ENCODE measurements around the gene ALOX5. TPM values are rescaled to one million over a fixed set of nuclear protein-coding genes. Genes with fewer than 3 reads are reported as not detected.
"Not testable (repeated sequence)": the region's sequence is repeated elsewhere in the genome, so short reads cannot be mapped to it uniquely, and the experiment has no call there.

The ALOX5 gene
- polyA plus RNA-seq, 4 donors, result 7.4 to 20.9 (median 13.8) TPM

- H3K4me3 ChIP-seq (ENCODE audit: low read depth in 1 of 3, low read length in 3 of 3), result no peak overlapping the region
- no peaks in the 10 kb centered on the region for H3K4me1 ChIP-seq (ENCODE audit: control insufficient read depth in 3 of 3, insufficient read depth in 2 of 3, low read depth in 1 of 3, low read length in 2 of 3)
- no peaks in the 10 kb centered on the region for H3K9me3 ChIP-seq (ENCODE audit: control insufficient read depth in 2 of 2, insufficient read depth in 1 of 2, low read depth in 1 of 2, low read length in 1 of 2)
- H3K27ac ChIP-seq (ENCODE audit: low read depth in 1 of 3, low read length in 2 of 3), result no peak overlapping the region
- FAIRE-seq (no peak), DNase-seq (no peak)
- H3K27me3 ChIP-seq (ENCODE audit: control insufficient read depth in 3 of 3, insufficient read depth in 3 of 3, low read length in 3 of 3), result no peaks in the 10 kb centered on the region
- 72 to 81% (median 75%) methylated on average over 6 of the region's 6 CpGs for WGBS, 3 donors
- H3K36me3 ChIP-seq (ENCODE audit: control insufficient read depth in 3 of 3, insufficient read depth in 2 of 3, low read depth in 1 of 3, low read length in 3 of 3), result peaks cover 0 to 5% (median 0%) of the 10 kb centered on the region in 3 donors
These were observed 37.0 kb downstream of the ALOX5 start for GRCh38 chr10:45410807-45411606.

- Histone ChIP-seq H3K36me3 (ENCODE audit: control insufficient read depth in 3 of 3, insufficient read depth in 2 of 3, low read depth in 1 of 3, low read length in 3 of 3) (peaks cover 0 to 5% (median 0%) of the 10 kb centered on the region in 3 donors), H3K27me3 (ENCODE audit: control insufficient read depth in 3 of 3, insufficient read depth in 3 of 3, low read length in 3 of 3) (no peaks in the 10 kb centered on the region), H3K27ac (ENCODE audit: low read depth in 1 of 3, low read length in 2 of 3) (no peak overlapping the region), H3K4me3 (ENCODE audit: low read depth in 1 of 3, low read length in 3 of 3) (no peak overlapping the region), H3K9me3 (ENCODE audit: control insufficient read depth in 2 of 2, insufficient read depth in 1 of 2, low read depth in 1 of 2, low read length in 1 of 2) (no peaks in the 10 kb centered on the region), H3K4me1 (ENCODE audit: control insufficient read depth in 3 of 3, insufficient read depth in 2 of 3, low read depth in 1 of 3, low read length in 2 of 3) (no peaks in the 10 kb centered on the region)
- DNase-seq, result no peak
- no peak for FAIRE-seq
- WGBS, 3 donors, result 89 to 91% (median 90%) methylated on average over 4 of the region's 4 CpGs
These were observed 37.6 kb downstream of the ALOX5 start for GRCh38 chr10:45411607-45411940.

- FAIRE-seq; DNase-seq; H3K9me3 ChIP-seq (ENCODE audit: control insufficient read depth in 2 of 2, insufficient read depth in 1 of 2, low read depth in 1 of 2, low read length in 1 of 2); H3K36me3 ChIP-seq (ENCODE audit: control insufficient read depth in 3 of 3, insufficient read depth in 2 of 3, low read depth in 1 of 3, low read length in 3 of 3); H3K27ac ChIP-seq (ENCODE audit: low read depth in 1 of 3, low read length in 2 of 3); H3K27me3 ChIP-seq (ENCODE audit: control insufficient read depth in 3 of 3, insufficient read depth in 3 of 3, low read length in 3 of 3); H3K4me1 ChIP-seq (ENCODE audit: control insufficient read depth in 3 of 3, insufficient read depth in 2 of 3, low read depth in 1 of 3, low read length in 2 of 3); H3K4me3 ChIP-seq (ENCODE audit: low read depth in 1 of 3, low read length in 3 of 3): not testable (repeated sequence)
- WGBS, 3 donors, result 85 to 96% (median 96%) methylated on average over 4 to 5 of the region's 5 CpGs
These were observed 41.0 kb downstream of the ALOX5 start for GRCh38 chr10:45415062-45415461.

DNA sequence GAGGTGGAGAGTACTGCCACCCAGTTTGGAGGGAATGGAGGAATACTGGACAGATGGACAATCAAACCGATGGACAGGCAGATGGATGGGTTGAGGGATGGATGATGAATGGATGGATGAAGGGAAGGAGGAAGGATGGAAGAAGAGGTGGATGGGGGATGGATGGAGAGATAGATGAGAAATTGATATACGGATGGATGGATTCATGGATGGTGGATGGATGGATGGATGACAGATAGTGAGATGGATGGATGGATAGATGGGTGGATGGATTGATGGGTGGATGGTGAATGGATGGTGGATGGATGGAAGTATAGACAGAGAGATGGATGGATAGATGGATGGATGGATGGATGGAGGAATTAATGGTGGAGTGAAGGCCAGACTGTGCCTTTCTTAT, 42.6 kb downstream of the ALOX5 start:
- peaks cover 0 to 5% (median 0%) of the 10 kb centered on the region in 3 donors for H3K36me3 ChIP-seq (ENCODE audit: control insufficient read depth in 3 of 3, insufficient read depth in 2 of 3, low read depth in 1 of 3, low read length in 3 of 3)
- H3K4me1 ChIP-seq (ENCODE audit: control insufficient read depth in 3 of 3, insufficient read depth in 2 of 3, low read depth in 1 of 3, low read length in 2 of 3), result peaks cover 0 to 8% (median 2%) of the 10 kb centered on the region in 3 donors
- WGBS, 3 donors, result 93 to 97% (median 95%) methylated on average over 2 of the region's 2 CpGs
- H3K4me3 ChIP-seq (ENCODE audit: low read depth in 1 of 3, low read length in 3 of 3), result no peak overlapping the region
- no peaks in the 10 kb centered on the region for H3K27me3 ChIP-seq (ENCODE audit: control insufficient read depth in 3 of 3, insufficient read depth in 3 of 3, low read length in 3 of 3)
- DNase-seq (no peak), FAIRE-seq (no peak)
- no peak overlapping the region for H3K27ac ChIP-seq (ENCODE audit: low read depth in 1 of 3, low read length in 2 of 3)
- no peaks in the 10 kb centered on the region for H3K9me3 ChIP-seq (ENCODE audit: control insufficient read depth in 2 of 2, insufficient read depth in 1 of 2, low read depth in 1 of 2, low read length in 1 of 2)

DNA sequence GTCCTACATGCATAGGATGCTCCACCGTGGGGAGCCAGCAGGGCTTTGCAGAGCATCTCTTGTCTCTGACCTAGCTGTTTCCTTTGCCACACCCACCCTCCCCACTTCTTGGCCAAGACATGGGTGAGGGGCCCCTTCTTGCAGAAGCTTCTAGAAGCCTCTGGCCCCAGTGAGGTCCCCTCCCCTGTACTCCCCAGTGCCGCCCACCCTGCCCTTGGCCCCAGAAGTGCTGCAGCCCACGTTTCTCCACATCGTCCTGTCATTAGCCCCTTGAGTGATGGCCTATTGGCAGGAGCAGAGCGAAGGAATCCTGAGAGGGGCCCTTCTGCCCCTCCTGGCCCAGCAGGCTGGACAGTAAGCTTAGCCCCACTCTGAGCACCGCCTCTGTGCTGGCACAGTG, 43.7 kb downstream of the ALOX5 start:
- H3K9me3 ChIP-seq (ENCODE audit: control insufficient read depth in 2 of 2, insufficient read depth in 1 of 2, low read depth in 1 of 2, low read length in 1 of 2), result no peaks in the 10 kb centered on the region
- WGBS, 3 donors, result 79 to 86% (median 81%) methylated on average over 6 of the region's 6 CpGs
- H3K27me3 ChIP-seq (ENCODE audit: control insufficient read depth in 3 of 3, insufficient read depth in 3 of 3, low read length in 3 of 3), result no peaks in the 10 kb centered on the region
- FAIRE-seq (no peak), DNase-seq (no peak)
- no peaks in the 10 kb centered on the region for H3K36me3 ChIP-seq (ENCODE audit: control insufficient read depth in 3 of 3, insufficient read depth in 2 of 3, low read depth in 1 of 3, low read length in 3 of 3)
- peaks cover 0 to 8% (median 2%) of the 10 kb centered on the region in 3 donors for H3K4me1 ChIP-seq (ENCODE audit: control insufficient read depth in 3 of 3, insufficient read depth in 2 of 3, low read depth in 1 of 3, low read length in 2 of 3)
- peak overlapping the region in 1 of 3 donors; percentile 90 for H3K27ac ChIP-seq (ENCODE audit: low read depth in 1 of 3, low read length in 2 of 3)
- H3K4me3 ChIP-seq (ENCODE audit: low read depth in 1 of 3, low read length in 3 of 3), result no peak overlapping the region

DNA sequence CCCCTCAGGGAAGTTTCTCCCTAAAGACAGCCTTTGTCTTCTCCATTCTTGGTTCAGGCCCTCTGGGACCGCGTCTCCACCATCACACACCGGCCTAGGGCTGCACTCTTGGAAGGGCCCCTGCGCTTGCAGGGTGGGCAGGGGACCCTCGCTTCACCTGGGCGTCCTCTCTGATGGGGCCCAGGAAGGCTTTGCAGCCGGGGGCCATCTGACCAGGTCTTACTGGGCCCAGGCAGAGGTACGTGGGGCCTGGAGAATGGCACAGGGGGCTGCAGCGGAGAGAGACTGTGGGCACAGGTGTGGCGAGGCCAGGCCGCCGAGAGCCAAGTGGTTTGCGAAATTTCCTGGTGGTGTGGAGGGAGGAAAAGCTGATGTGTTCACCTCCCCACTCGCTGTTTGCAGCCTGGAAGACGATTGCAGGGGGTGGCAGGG, 44.4 kb downstream of the ALOX5 start:
- Histone ChIP-seq H3K4me1 (ENCODE audit: control insufficient read depth in 3 of 3, insufficient read depth in 2 of 3, low read depth in 1 of 3, low read length in 2 of 3) (peaks cover 0 to 8% (median 2%) of the 10 kb centered on the region in 3 donors), H3K27me3 (ENCODE audit: control insufficient read depth in 3 of 3, insufficient read depth in 3 of 3, low read length in 3 of 3) (no peaks in the 10 kb centered on the region), H3K27ac (ENCODE audit: low read depth in 1 of 3, low read length in 2 of 3) (peak overlapping the region in 2 of 3 donors; percentile 42 to 90), H3K36me3 (ENCODE audit: control insufficient read depth in 3 of 3, insufficient read depth in 2 of 3, low read depth in 1 of 3, low read length in 3 of 3) (no peaks in the 10 kb centered on the region), H3K9me3 (ENCODE audit: control insufficient read depth in 2 of 2, insufficient read depth in 1 of 2, low read depth in 1 of 2, low read length in 1 of 2) (no peaks in the 10 kb centered on the region), H3K4me3 (ENCODE audit: low read depth in 1 of 3, low read length in 3 of 3) (peak overlapping the region in 1 of 3 donors; percentile 54)
- FAIRE-seq (no peak), DNase-seq (no peak)
- WGBS, 3 donors, result 58 to 61% (median 59%) methylated on average over 15 of the region's 15 CpGs

DNA sequence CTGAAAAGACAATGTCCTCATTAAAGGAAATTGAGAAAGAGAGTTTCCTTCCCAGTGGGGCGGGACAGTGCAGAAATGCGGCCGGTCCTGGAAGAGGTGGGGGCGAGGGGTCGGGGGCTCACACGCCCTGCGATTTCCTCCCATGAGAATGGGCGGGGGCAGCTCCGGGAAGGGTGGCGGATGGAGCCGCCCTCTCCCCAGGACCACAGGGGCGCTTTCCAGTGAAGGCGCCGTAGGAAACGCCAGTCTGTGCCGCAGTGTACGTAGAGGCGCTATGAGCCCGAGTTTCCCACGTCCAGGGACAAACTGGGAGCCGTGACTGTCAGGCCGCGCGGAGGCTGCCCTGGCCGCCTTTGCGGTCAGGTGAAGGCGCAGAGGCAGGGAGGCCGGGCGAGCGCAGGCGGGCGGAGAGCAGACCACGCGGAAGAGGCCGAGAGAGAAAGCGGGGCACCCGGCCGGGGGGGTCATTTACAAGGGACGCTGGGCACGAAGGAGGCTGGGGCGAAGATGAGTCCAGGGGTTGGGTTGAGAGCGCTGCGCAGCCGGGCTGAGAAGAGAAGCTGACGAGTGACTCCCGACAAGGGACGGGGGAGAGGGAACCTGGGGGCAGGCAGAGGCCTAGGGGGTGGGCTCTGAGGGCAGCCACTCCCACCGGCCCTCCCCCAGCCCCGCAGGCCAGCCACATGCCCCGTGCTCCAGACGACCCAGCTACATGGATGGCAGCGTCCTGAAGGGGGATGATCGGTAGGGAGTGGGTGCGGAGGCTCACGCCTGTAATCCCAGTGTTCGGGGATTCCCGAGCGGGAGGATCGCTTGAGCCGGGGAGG, 45.0 kb downstream of the ALOX5 start:
- no peaks in the 10 kb centered on the region for H3K36me3 ChIP-seq (ENCODE audit: control insufficient read depth in 3 of 3, insufficient read depth in 2 of 3, low read depth in 1 of 3, low read length in 3 of 3)
- DNase-seq, result peak; percentile 16 to 76
- H3K4me1 ChIP-seq (ENCODE audit: control insufficient read depth in 3 of 3, insufficient read depth in 2 of 3, low read depth in 1 of 3, low read length in 2 of 3), result peaks cover 0 to 8% (median 2%) of the 10 kb centered on the region in 3 donors
- no peaks in the 10 kb centered on the region for H3K9me3 ChIP-seq (ENCODE audit: control insufficient read depth in 2 of 2, insufficient read depth in 1 of 2, low read depth in 1 of 2, low read length in 1 of 2)
- peak overlapping the region in 2 of 3 donors; percentile 54 to 90 for H3K27ac ChIP-seq (ENCODE audit: low read depth in 1 of 3, low read length in 2 of 3)
- H3K4me3 ChIP-seq (ENCODE audit: low read depth in 1 of 3, low read length in 3 of 3), result peak overlapping the region; percentile 40 to 54 (median 42)
- 2 to 10% (median 8%) methylated on average over 56 to 60 of the region's 60 CpGs for WGBS, 3 donors
- FAIRE-seq, result no peak
- H3K27me3 ChIP-seq (ENCODE audit: control insufficient read depth in 3 of 3, insufficient read depth in 3 of 3, low read length in 3 of 3), result no peaks in the 10 kb centered on the region

GRCh38 chr10:45419676-45420025, 45.6 kb downstream of the ALOX5 start:
- no peak for DNase-seq
- Histone ChIP-seq H3K27ac (ENCODE audit: low read depth in 1 of 3, low read length in 2 of 3) (peak overlapping the region; percentile 2 to 90 (median 54)), H3K9me3 (ENCODE audit: control insufficient read depth in 2 of 2, insufficient read depth in 1 of 2, low read depth in 1 of 2, low read length in 1 of 2) (no peaks in the 10 kb centered on the region), H3K27me3 (ENCODE audit: control insufficient read depth in 3 of 3, insufficient read depth in 3 of 3, low read length in 3 of 3) (no peaks in the 10 kb centered on the region), H3K36me3 (ENCODE audit: control insufficient read depth in 3 of 3, insufficient read depth in 2 of 3, low read depth in 1 of 3, low read length in 3 of 3) (no peaks in the 10 kb centered on the region), H3K4me1 (ENCODE audit: control insufficient read depth in 3 of 3, insufficient read depth in 2 of 3, low read depth in 1 of 3, low read length in 2 of 3) (peaks cover 0 to 8% (median 2%) of the 10 kb centered on the region in 3 donors), H3K4me3 (ENCODE audit: low read depth in 1 of 3, low read length in 3 of 3) (peak overlapping the region; percentile 40 to 54 (median 42))
- no peak for FAIRE-seq
- WGBS, 3 donors, result 33 to 71% (median 61%) methylated on average over 12 of the region's 12 CpGs

Data from small intestine (tissue), 7 donors.